ENCODE measurements around the gene PDE2A. TPM values are rescaled to one million over a fixed set of nuclear protein-coding genes. Genes with fewer than 3 reads are reported as not detected.

Gene PDE2A
- total RNA-seq, 2 experiments from 2014 or later: 4.0 to 4.5 TPM

- intact Hi-C loops (cut with DNase I, micrococcal nuclease): no loop called here
- ATAC-seq (ENCODE audit: poor library complexity) (no peak), DNase-seq (no peak)
- Histone ChIP-seq H3K4me3 (ENCODE audit: low read length) (no peak overlapping the region), H3K27ac (ENCODE audit: low read depth in 1 of 2, low read length in 2 of 2) (no peak overlapping the region), H3K4me1 (ENCODE audit: insufficient read depth, low read length) (no peaks in the 10 kb centered on the region), H3K36me3 (ENCODE audit: insufficient read depth, low read length) (no peaks in the 10 kb centered on the region), H3K9me3 (ENCODE audit: control insufficient read depth in 1 of 2, insufficient read depth in 1 of 2, low read length in 2 of 2) (no peaks in the 10 kb centered on the region), H3K27me3 (ENCODE audit: control insufficient read depth in 1 of 2, insufficient read depth in 2 of 2, low read length in 2 of 2) (peaks cover 3 to 6% of the 10 kb centered on the region in 2 experiments)
- POLR2A ChIA-PET: no interaction called here
- CTCF ChIA-PET: interaction anchor here (0.9 kb wide), 1 partner anchor 452 kb away, joined by 3 read pairs; no protein-coding TSS in a partner anchor
- H3K36me3 Mint-ChIP-seq (ENCODE audit: low read depth): no peaks in the 10 kb centered on the region
- no peak overlapping the region for H3K27ac Mint-ChIP-seq
- no peaks in the 10 kb centered on the region for H3K4me1 Mint-ChIP-seq (ENCODE audit: low read depth)
- TF ChIP-seq CTCF (IDR thresholded peaks at IDR 0.05): no peak
- H3K4me3 Mint-ChIP-seq: no peak overlapping the region
- H3K9me3 Mint-ChIP-seq: no peaks in the 10 kb centered on the region
- H3K27me3 Mint-ChIP-seq: peaks cover 14% of the 10 kb centered on the region
Observed at GRCh38 chr11:72635309-72635915, 38.8 kb downstream of the PDE2A start.

- H3K36me3 Mint-ChIP-seq (ENCODE audit: low read depth): no peaks in the 10 kb centered on the region
- CTCF ChIA-PET: interaction anchor here (0.9 kb wide), 1 partner anchor 451 kb away, joined by 3 read pairs; no protein-coding TSS in a partner anchor
- no peak for DNase-seq
- no peaks in the 10 kb centered on the region for H3K9me3 Mint-ChIP-seq
- no peak overlapping the region for H3K4me3 Mint-ChIP-seq
- H3K9me3 ChIP-seq (ENCODE audit: control insufficient read depth in 1 of 2, insufficient read depth in 1 of 2, low read length in 2 of 2): no peaks in the 10 kb centered on the region
- H3K36me3 ChIP-seq (ENCODE audit: insufficient read depth, low read length): no peaks in the 10 kb centered on the region
- peaks cover 14% of the 10 kb centered on the region for H3K27me3 Mint-ChIP-seq
- peaks cover 0 to 2% of the 10 kb centered on the region in 2 experiments for H3K27me3 ChIP-seq (ENCODE audit: control insufficient read depth in 1 of 2, insufficient read depth in 2 of 2, low read length in 2 of 2)
- ATAC-seq (ENCODE audit: poor library complexity): no peak
- H3K27ac Mint-ChIP-seq: no peak overlapping the region
- no peak overlapping the region for H3K4me3 ChIP-seq (ENCODE audit: low read length)
- intact Hi-C loops (cut with DNase I, micrococcal nuclease): no loop called here
- no peak for TF ChIP-seq CTCF (IDR thresholded peaks at IDR 0.05)
- no peaks in the 10 kb centered on the region for H3K4me1 Mint-ChIP-seq (ENCODE audit: low read depth)
- no peaks in the 10 kb centered on the region for H3K4me1 ChIP-seq (ENCODE audit: insufficient read depth, low read length)
- POLR2A ChIA-PET: no interaction called here
- H3K27ac ChIP-seq (ENCODE audit: low read depth in 1 of 2, low read length in 2 of 2): no peak overlapping the region
Observed at GRCh38 chr11:72634472-72635095, 39.6 kb downstream of the PDE2A start.

DNA sequence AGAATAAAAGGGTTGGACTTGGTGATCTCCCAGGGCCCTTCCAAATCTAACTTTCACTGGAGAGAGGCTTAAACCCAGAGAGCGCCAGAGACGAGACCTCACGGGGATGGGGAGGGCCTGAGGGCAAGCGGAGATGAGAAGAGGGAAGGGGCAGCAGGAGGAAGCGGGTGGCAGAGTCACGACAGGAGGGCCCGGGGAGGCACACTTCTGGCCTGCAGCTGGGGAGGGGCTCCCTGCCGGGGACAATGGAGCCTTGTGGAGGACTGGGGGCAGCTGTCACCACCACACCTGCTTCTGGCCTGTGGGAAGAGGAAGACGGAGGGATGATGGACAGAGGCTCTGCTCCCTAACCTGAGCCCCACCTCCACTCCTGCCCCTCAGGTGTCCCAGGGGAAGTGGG, 40.2 kb downstream of the PDE2A start:
- no peak overlapping the region for H3K4me3 ChIP-seq (ENCODE audit: low read length)
- no peak overlapping the region for H3K27ac ChIP-seq (ENCODE audit: low read depth in 1 of 2, low read length in 2 of 2)
- H3K4me1 ChIP-seq (ENCODE audit: insufficient read depth, low read length): no peaks in the 10 kb centered on the region
- no peak for DNase-seq
- no peak for TF ChIP-seq CTCF (IDR thresholded peaks at IDR 0.05)
- ATAC-seq (ENCODE audit: poor library complexity): no peak
- CTCF ChIA-PET: no interaction called here
- H3K9me3 ChIP-seq (ENCODE audit: control insufficient read depth in 1 of 2, insufficient read depth in 1 of 2, low read length in 2 of 2): no peaks in the 10 kb centered on the region
- intact Hi-C loops (cut with DNase I, micrococcal nuclease): no loop called here
- no peaks in the 10 kb centered on the region for H3K27me3 ChIP-seq (ENCODE audit: control insufficient read depth in 1 of 2, insufficient read depth in 2 of 2, low read length in 2 of 2)
- peaks cover 14% of the 10 kb centered on the region for H3K27me3 Mint-ChIP-seq
- H3K4me3 Mint-ChIP-seq: no peak overlapping the region
- POLR2A ChIA-PET: no interaction called here
- no peaks in the 10 kb centered on the region for H3K36me3 ChIP-seq (ENCODE audit: insufficient read depth, low read length)
- no peaks in the 10 kb centered on the region for H3K4me1 Mint-ChIP-seq (ENCODE audit: low read depth)
- no peaks in the 10 kb centered on the region for H3K9me3 Mint-ChIP-seq
- H3K36me3 Mint-ChIP-seq (ENCODE audit: low read depth): no peaks in the 10 kb centered on the region
- H3K27ac Mint-ChIP-seq: no peak overlapping the region

Data from CD4-positive, alpha-beta T cell (primary cell).